ENCODE results near the gene SLC25A4.
A peak's percentile ranks its signal among the peaks of the same experiment; 100 is the strongest.

Gene SLC25A4

GRCh38 chr4:185122681-185123345 lies 20.3 kb upstream of the SLC25A4 start:
- no peak for DNase-seq

DNA sequence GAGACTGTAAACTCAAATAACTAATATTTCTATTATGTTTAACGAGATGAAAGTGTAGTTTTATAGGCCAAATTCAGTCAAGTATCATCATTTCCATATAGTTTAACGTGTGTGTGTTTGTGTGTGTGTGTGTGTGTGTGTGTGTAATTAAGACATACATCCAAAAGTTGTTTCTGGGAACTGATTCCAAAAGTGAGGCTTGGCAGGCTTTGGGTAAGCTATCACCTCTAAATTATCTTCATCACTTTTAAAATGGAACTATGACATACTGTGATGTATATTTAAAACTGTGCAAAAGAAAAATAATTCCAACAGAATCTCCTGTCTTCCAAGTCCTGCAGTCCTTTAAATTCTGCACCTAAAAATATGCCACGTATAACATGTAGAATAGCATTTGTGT lies 19.1 kb upstream of the SLC25A4 start:
- no peak for DNase-seq

- no peak for DNase-seq
Observed at GRCh38 chr4:185127021-185127925, 15.8 kb upstream of the SLC25A4 start.

GRCh38 chr4:185128272-185129119 lies 14.6 kb upstream of the SLC25A4 start:
- DNase-seq: peak; percentile 20

DNA sequence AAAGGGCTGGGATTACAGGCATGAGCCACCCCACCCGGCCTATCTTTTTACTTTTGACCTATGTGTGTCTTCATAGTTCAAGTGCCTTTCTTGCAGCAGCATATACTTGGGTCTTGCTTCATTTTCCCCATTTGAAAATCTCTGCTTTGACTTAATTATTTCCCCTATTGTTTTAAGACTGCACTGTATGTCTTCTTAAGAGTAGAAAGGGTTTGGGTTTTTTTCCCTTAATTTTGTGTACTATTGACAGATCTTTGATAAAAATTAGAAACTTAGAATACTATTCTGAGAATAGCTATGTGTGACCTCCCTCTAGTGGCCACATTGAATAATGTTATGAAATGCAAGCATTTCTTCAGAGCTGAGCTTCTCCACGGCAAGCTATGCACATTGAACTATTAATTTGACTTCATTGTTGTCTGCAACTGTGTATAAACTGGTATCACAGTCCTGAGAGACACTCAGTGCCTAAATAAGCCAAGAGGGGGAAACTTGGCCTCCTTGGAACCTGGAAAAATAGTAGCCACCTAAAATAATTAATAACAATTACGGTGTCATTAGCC lies 8.7 kb upstream of the SLC25A4 start:
- DNase-seq: peak; percentile 53

- DNase-seq: no peak
Observed at GRCh38 chr4:185137233-185137925, 5.7 kb upstream of the SLC25A4 start.

- no peak for DNase-seq
Observed at GRCh38 chr4:185138161-185138560, 4.9 kb upstream of the SLC25A4 start.

GRCh38 chr4:185139736-185140135 lies 3.3 kb upstream of the SLC25A4 start:
- no peak for DNase-seq

GRCh38 chr4:185141777-185142176 lies 1.3 kb upstream of the SLC25A4 start:
- no peak for DNase-seq

DNA sequence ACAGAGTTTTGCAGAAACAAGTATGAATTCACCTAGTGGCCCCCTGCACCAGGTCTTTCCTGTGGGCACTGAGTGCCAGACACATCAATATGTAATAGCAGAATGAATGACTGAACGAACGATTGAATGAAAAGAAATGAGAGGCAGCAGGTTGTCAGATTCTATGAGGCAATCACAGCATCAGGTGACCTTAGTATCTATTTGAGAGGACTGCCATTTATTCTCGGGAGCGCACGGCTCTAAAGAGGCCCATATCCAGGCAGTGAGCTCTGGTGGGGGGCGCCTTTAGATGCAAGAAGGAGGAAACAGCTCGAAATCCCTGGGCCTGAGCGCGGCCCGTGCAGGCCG lies 528 bp upstream of the SLC25A4 start:
- no peak for DNase-seq

DNA sequence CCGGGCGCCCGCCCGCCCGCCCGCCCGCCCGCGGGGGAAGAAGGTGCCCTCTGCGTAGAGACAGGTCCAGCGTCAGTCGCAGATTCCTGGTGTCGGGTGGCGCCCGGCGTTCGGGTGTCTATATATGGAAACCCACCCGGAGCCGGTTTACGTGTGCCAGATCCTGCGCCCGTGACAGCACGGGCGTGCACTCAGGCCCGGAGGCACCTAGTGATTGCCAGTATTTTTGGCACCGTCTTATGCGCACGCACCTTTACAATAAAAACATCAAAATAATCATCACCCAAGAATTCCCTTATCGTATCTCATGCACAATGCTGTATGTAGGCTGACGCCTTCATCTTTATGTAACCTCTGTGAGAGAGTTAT lies 519 bp downstream of the SLC25A4 start:
- DNase-seq: peak; percentile 23

DNA sequence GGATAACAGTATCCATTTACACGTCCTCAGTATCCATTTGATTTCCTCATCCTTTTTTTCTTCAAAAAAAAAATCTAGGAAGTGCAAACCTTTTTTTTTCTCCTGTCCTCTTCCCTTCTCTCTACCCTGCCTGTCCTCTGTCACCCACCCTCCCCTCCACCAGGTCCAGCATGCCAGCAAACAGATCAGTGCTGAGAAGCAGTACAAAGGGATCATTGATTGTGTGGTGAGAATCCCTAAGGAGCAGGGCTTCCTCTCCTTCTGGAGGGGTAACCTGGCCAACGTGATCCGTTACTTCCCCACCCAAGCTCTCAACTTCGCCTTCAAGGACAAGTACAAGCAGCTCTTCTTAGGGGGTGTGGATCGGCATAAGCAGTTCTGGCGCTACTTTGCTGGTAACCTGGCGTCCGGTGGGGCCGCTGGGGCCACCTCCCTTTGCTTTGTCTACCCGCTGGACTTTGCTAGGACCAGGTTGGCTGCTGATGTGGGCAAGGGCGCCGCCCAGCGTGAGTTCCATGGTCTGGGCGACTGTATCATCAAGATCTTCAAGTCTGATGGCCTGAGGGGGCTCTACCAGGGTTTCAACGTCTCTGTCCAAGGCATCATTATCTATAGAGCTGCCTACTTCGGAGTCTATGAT lies 1.7 kb downstream of the SLC25A4 start:
- no peak for DNase-seq

GRCh38 chr4:185145572-185145971 lies 2.5 kb downstream of the SLC25A4 start:
- DNase-seq: no peak

DNA sequence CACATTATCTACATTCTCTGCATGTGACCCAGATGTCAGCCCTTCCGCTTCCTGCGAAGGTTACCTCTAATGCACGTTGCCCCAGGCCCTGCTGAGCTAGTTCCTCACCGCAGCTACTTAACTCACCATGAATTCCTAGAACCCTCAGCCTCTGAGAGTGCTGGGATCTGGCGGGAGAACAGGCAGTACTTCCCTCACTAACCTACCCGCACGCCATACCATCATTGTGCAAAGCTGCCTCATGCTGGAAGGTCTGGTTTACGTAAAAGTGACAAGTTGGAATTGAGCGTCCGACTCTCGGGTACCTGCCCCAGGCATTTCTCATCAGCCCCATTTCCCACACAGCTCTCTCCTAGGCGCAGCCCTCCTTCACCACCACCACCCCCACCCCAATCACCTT lies 6.3 kb downstream of the SLC25A4 start:
- no peak for DNase-seq

GRCh38 chr4:185151296-185151695 lies 8.2 kb downstream of the SLC25A4 start:
- DNase-seq: no peak

DNA sequence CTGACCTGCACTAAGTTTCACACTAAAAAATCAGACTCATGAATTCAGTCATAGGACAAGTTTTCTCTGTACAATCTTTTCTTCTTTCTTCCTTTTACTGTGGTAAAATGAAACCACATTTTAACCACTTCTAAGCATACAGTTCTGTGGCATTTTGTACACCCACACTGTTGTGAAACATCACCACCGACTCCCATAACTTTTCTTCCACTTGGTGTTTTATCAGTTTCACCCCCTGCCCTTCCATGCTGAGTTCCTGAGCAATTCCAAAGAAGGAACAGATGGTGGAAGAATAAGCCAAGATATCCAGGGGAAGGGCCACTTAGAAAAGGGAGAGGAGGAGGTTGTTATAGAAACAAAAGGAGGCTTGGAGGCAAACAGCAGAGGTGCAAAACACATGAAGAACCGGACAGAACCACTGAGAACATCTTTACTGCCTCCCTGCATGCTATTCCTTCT lies 22.6 kb downstream of the SLC25A4 start:
- DNase-seq: peak; percentile 81

GRCh38 chr4:185167234-185167633 lies 24.2 kb downstream of the SLC25A4 start:
- no peak for DNase-seq

DNA sequence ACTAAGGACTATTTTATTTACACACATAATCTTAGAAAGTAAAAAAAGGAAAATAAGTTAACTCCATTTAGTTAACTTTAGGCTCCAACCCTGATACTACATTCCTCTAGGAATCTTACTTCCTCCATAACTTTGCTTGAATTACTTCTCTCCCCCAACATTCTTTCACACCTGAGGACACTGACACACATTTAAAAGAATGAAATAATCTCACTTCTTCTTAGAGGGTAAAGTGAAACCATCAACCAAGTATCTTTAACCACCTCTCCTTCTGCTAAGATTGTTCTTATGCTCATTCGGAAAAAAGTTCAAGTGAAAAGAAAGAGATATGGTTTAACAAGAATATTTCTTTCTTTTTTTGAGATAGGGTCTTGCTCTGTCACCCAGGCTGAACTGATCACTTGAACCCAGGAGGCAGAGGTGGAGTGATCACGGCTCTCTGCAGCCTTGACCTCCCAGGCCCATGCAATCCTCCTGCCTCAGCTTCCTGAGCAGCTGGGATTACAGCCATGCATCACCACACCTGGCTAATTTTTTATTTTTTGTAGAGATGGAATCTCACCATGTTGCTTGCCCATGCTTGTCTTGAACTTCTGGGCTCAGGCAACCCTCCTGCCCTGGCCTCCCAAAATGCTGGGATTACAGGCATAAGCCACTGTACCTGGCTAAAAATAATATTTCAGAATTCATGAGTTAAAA lies 28.5 kb downstream of the SLC25A4 start:
- no peak for DNase-seq

DNA sequence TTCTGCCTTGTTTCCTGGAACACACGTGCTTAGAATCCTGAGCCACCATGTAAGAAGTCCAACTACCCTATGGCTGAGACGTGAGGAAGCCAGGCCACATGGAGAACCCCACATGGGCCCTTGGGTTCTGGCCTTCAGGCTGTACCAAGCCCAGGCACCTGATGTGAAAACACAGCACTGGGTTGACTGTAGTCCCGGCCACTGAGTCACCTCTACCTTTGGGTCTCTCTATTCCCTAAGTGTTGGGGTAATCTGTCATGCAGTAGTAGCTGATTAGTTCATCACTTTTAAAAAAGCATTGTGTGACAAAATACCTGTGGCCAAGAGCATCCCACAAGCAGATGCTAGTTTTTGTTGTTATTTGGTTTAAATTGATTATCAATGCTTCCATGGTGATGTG lies 36.4 kb downstream of the SLC25A4 start:
- DNase-seq: peak; percentile 10

GRCh38 chr4:185182239-185182638 lies 39.2 kb downstream of the SLC25A4 start:
- no peak for DNase-seq

GRCh38 chr4:185183622-185184281 lies 40.7 kb downstream of the SLC25A4 start:
- peak; percentile 78 for DNase-seq

Data from activated CD4-positive, alpha-beta T cell treated with anti-CD3 and anti-CD28 coated beads, Interleukin-10, Interleukin-2, amounts not matched to agents 100 ng/mL and 50 ng/mL, durations not matched to agents 16 hours and 8 hours (primary cell).